Neural progenitor cell (in vitro differentiated cells): ENCODE measurements around the gene MYRFL. TPM values are rescaled to one million over a fixed set of nuclear protein-coding genes. Genes with fewer than 3 reads are reported as not detected.
"Not testable (repeated sequence)": the region's sequence is repeated elsewhere in the genome, so short reads cannot be mapped to it uniquely, and the experiment has no call there.

Experiments used
- DNase-seq: peaks from one replicate; pipeline ENCODE4 v3.0.0-alpha.2; 2016; ENCODE audit warnings: low spot score
- H2AFZ ChIP-seq: fragments of 200-600 bp; sonication (generic); replicated peaks from 2 replicates; pipeline ENCODE4 v1.6.1; 2016; ENCODE audit warnings: antibody characterized with exemption
- H3F3A ChIP-seq: fragments of 200-600 bp; sonication (generic); 2 replicates; pipeline ENCODE4 v1.6.1; 2016; ENCODE audit warnings: antibody characterized with exemption, low read depth
- H3K27ac ChIP-seq: fragments of 200-600 bp; sonication (generic); 2 replicates; pipeline ENCODE4 v1.5.1; 2016; ENCODE audit warnings: mild to moderate bottlenecking
- H3K27me3 ChIP-seq: fragments of 200-600 bp; sonication (generic); 2 replicates; pipeline ENCODE4 v1.6.1; 2016; ENCODE audit warnings: mild to moderate bottlenecking, moderate library complexity
- H3K36me3 ChIP-seq: fragments of 200-600 bp; sonication (generic); 2 replicates; pipeline ENCODE4 v1.5.1; 2016
- H3K4me1 ChIP-seq: fragments of 200-600 bp; sonication (generic); 2 replicates; pipeline ENCODE4 v1.6.1; 2016; ENCODE audit warnings: mixed run types
- H3K4me2 ChIP-seq: fragments of 200-600 bp; sonication (generic); 2 replicates; pipeline ENCODE4 v1.6.1; 2016
- H3K4me3 ChIP-seq: fragments of 200-600 bp; sonication (generic); 2 replicates; pipeline ENCODE4 v1.5.1; 2016
- H3K79me2 ChIP-seq: fragments of 200-600 bp; sonication (generic); 2 replicates; pipeline ENCODE4 v1.6.1; 2016; ENCODE audit warnings: low read depth
- H3K9ac ChIP-seq: fragments of 200-600 bp; sonication (generic); 2 replicates; pipeline ENCODE4 v1.6.1; 2016
- H3K9me3 ChIP-seq: fragments of 200-600 bp; sonication (generic); 2 replicates; pipeline ENCODE4 v1.5.1; 2016; ENCODE audit warnings: low read depth
- H4K20me1 ChIP-seq: fragments of 200-600 bp; sonication (generic); 2 replicates; pipeline ENCODE4 v1.6.1; 2016; ENCODE audit warnings: low read depth
- H3K27ac Mint-ChIP-seq: 3 replicates; pipeline ENCODE4 v1.8.0; 2021; ENCODE audit warnings: mixed read lengths
- H3K27me3 Mint-ChIP-seq: 2 replicates; pipeline ENCODE4 v1.8.0; 2022; ENCODE audit warnings: low read depth, mild to moderate bottlenecking, inconsistent platforms, moderate library complexity, mixed read lengths; ENCODE audit not compliant: insufficient read depth
- H3K36me3 Mint-ChIP-seq: 3 replicates; pipeline ENCODE4 v1.8.0; 2021; ENCODE audit warnings: mixed read lengths
- H3K4me1 Mint-ChIP-seq: 3 replicates; pipeline ENCODE4 v1.8.0; 2021; ENCODE audit warnings: mixed read lengths
- H3K4me3 Mint-ChIP-seq: 3 replicates; pipeline ENCODE4 v1.8.0; 2021; ENCODE audit warnings: mild to moderate bottlenecking, moderate library complexity, mixed read lengths
- H3K9me3 Mint-ChIP-seq: 3 replicates; pipeline ENCODE4 v1.8.0; 2020; ENCODE audit warnings: mixed read lengths
- CTCF ChIP-seq: fragments of 200-600 bp; sonication (generic); IDR thresholded peaks from 2 replicates; pipeline ENCODE4 v1.5.1; 2017; ENCODE audit warnings: antibody characterized with exemption, mild to moderate bottlenecking
- EZH2 ChIP-seq: fragments of 200-600 bp; sonication (generic); IDR thresholded peaks from 2 replicates; pipeline ENCODE4 v1.6.1; 2017; ENCODE audit warnings: antibody characterized with exemption, mild to moderate bottlenecking, moderate library complexity
- EZH2phosphoT487 ChIP-seq: fragments of 200-600 bp; sonication (generic); IDR thresholded peaks from 2 replicates; pipeline ENCODE4 v1.6.1; 2017; ENCODE audit warnings: antibody characterized with exemption
- total RNA-seq: library from RNA; depleted of rRNA; stranded (reverse); fragments of >200 nt; gene quantifications from 2 replicates; pipeline ENCODE4 v1.2.3, GENCODE V29; 2015; ENCODE audit warnings: low replicate concordance

Gene MYRFL
- total RNA-seq, 1 donor from 2014 or later, result not detected

GRCh38 chr12:69991690-69992288, 166.8 kb downstream of the MYRFL start:
- H3K4me2 ChIP-seq, result no peak overlapping the region
- TF ChIP-seq EZH2phosphoT487, result no peak
- no peak for TF ChIP-seq EZH2
- TF ChIP-seq CTCF, result no peak
- Mint-ChIP-seq H3K27ac (peak overlapping the region; percentile 65), H3K4me1 (peaks cover 6% of the 10 kb centered on the region), H3K36me3 (no peaks in the 10 kb centered on the region), H3K9me3 (peaks cover 11% of the 10 kb centered on the region), H3K27me3 (no peaks in the 10 kb centered on the region), H3K4me3 (no peak overlapping the region)
- H2AFZ ChIP-seq, result no peak overlapping the region
- H3K36me3 ChIP-seq, result no peaks in the 10 kb centered on the region
- H4K20me1 ChIP-seq, result no peaks in the 10 kb centered on the region
- H3K27ac ChIP-seq, result no peak overlapping the region
- H3F3A ChIP-seq, result no peaks in the 10 kb centered on the region
- H3K9ac ChIP-seq, result no peak overlapping the region
- H3K4me3 ChIP-seq, result no peak overlapping the region
- H3K9me3 ChIP-seq, result no peaks in the 10 kb centered on the region
- DNase-seq, result no peak
- H3K79me2 ChIP-seq, result no peaks in the 10 kb centered on the region
- no peaks in the 10 kb centered on the region for H3K4me1 ChIP-seq
- H3K27me3 ChIP-seq, result no peaks in the 10 kb centered on the region

- H3K9me3 Mint-ChIP-seq, result peaks cover 11% of the 10 kb centered on the region
- no peak for TF ChIP-seq EZH2
- TF ChIP-seq CTCF, result no peak
Observed at GRCh38 chr12:69993433-69993832, 168.4 kb downstream of the MYRFL start.

GRCh38 chr12:69994086-69994485, 169.1 kb downstream of the MYRFL start:
- H3K4me3 Mint-ChIP-seq, DNase-seq, H3K4me1 Mint-ChIP-seq, H4K20me1 ChIP-seq, H3K4me3 ChIP-seq, H3K9ac ChIP-seq, H3K27me3 ChIP-seq, H3K79me2 ChIP-seq, H3K36me3 Mint-ChIP-seq, H2AFZ ChIP-seq, H3K27me3 Mint-ChIP-seq, H3K9me3 ChIP-seq, H3K4me1 ChIP-seq, H3F3A ChIP-seq, H3K36me3 ChIP-seq, H3K27ac ChIP-seq, H3K27ac Mint-ChIP-seq, H3K4me2 ChIP-seq: not testable (repeated sequence)
- peaks cover 11% of the 10 kb centered on the region for H3K9me3 Mint-ChIP-seq

More at GRCh38 chr12:69993433-69993832, 168.4 kb downstream of the MYRFL start:
- Mint-ChIP-seq H3K27me3 (no peaks in the 10 kb centered on the region), H3K4me3 (no peak overlapping the region), H3K4me1 (peaks cover 6% of the 10 kb centered on the region), H3K27ac (no peak overlapping the region), H3K36me3 (no peaks in the 10 kb centered on the region)
- no peaks in the 10 kb centered on the region for H3K36me3 ChIP-seq
- H3K9ac ChIP-seq, result no peak overlapping the region
- no peaks in the 10 kb centered on the region for H3K27me3 ChIP-seq
- no peaks in the 10 kb centered on the region for H3F3A ChIP-seq
- no peak overlapping the region for H3K4me3 ChIP-seq
- DNase-seq, result no peak
- H3K4me2 ChIP-seq, result no peak overlapping the region
- H3K4me1 ChIP-seq, result no peaks in the 10 kb centered on the region
- no peaks in the 10 kb centered on the region for H4K20me1 ChIP-seq
- H2AFZ ChIP-seq, result no peak overlapping the region
- H3K79me2 ChIP-seq, result no peaks in the 10 kb centered on the region
- no peaks in the 10 kb centered on the region for H3K9me3 ChIP-seq
- H3K27ac ChIP-seq, result no peak overlapping the region

- no peaks in the 10 kb centered on the region for H4K20me1 ChIP-seq
- H3K27ac ChIP-seq, result no peak overlapping the region
- H2AFZ ChIP-seq, result no peak overlapping the region
- Mint-ChIP-seq H3K4me1 (peaks cover 6% of the 10 kb centered on the region), H3K9me3 (peaks cover 11% of the 10 kb centered on the region), H3K27me3 (no peaks in the 10 kb centered on the region), H3K36me3 (no peaks in the 10 kb centered on the region), H3K27ac (no peak overlapping the region), H3K4me3 (no peak overlapping the region)
- H3K36me3 ChIP-seq, result no peaks in the 10 kb centered on the region
- no peak for DNase-seq
- H3K9me3 ChIP-seq, result no peaks in the 10 kb centered on the region
- H3K9ac ChIP-seq, result no peak overlapping the region
- no peaks in the 10 kb centered on the region for H3K27me3 ChIP-seq
- H3K4me1 ChIP-seq, result no peaks in the 10 kb centered on the region
- no peak overlapping the region for H3K4me2 ChIP-seq
- no peak for TF ChIP-seq EZH2
- TF ChIP-seq CTCF, result no peak
- no peak for TF ChIP-seq EZH2phosphoT487
- H3K79me2 ChIP-seq, result no peaks in the 10 kb centered on the region
- no peak overlapping the region for H3K4me3 ChIP-seq
- H3F3A ChIP-seq, result no peaks in the 10 kb centered on the region
Observed at GRCh38 chr12:69994724-69995173, 169.7 kb downstream of the MYRFL start.
